HG03135 (cell line): ENCODE results near the gene EPB41L3.

ENCODE experiments used
- ATAC-seq: cut with Tn5 transposase; IDR thresholded peaks from one replicate; pipeline ENCODE4 v1.9.1; 2021; ENCODE audit warnings: mild to moderate bottlenecking, moderate library complexity; ENCODE audit not compliant: unreplicated experiment

The EPB41L3 gene

DNA sequence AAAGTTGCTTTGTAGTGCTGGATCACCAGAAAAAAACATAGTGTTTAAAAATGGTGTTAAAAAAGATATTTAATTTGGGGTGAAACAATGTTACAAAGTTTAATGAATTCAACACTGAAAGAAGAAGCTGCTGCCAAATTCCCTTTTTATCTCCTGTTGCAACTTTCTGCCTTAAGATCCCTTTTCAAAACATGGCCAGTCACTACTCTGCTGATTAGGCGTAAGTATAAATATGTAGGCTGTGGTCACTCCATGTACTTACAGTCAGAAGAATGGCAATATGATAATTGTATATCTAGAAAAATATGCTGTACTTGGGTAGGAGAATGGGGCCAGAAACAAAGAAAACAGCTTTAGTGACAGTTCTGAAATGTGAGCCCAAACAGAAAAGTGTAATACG, 124.8 kb downstream of the EPB41L3 start:
- ATAC-seq = no peak

DNA sequence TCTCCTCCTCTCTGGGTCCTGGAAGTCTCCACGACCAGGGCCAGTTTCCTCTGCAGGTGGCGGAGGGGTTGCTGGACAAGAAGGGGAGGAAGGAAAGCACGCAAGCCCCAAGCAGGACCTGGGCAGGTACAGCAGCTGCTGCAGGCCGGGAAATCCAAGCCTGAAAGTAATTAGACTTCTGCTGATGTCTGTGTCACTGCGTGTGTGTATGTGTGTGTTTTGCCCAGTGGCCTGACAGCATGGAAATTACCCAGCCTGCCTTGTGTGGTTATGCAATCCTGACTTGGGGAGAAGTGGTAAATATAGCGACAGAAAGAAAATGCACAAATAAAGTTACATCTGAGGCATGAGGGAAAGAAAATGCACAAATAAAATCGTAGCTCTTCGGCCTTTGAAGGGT, 126.5 kb downstream of the EPB41L3 start:
- no peak for ATAC-seq

DNA sequence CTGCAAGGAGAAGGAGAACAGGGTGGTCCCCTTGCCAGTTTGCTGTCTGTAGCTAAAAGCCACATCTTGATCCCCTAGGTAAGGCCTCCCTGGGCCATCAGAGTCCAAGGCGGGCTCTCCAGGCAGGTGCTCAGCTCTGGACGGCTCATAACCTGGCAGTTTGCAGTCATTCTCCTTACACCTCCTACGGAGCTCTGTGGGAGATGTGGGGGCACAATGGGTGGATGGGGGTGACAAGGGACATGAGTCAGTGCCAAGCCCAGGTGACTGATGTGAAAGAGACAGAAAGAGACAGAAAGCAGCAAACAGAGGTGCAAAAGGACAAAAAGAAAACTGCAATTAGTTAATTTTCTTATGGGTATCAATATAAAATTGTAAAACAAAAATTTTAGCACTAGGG, 127.7 kb downstream of the EPB41L3 start:
- ATAC-seq = no peak

DNA sequence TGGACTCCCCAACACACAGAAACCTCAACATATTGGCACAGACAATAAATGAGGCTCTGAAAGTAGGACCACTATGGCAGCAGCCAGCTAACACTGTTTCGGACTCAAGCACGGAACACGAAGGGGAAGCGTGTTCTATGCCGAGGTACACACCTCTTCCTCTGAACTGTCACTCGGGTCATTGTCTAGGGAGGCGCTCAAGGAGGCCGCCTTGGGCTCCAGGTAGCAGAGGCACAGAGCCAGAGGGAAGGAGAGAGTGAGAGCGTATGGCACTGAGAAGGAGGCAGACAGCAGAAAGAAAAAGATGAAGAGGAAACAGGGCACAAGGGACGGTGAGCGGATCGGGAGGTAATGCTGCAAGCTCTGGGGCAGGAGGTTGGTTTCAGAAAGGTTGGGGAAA, 128.1 kb downstream of the EPB41L3 start:
- no peak for ATAC-seq

DNA sequence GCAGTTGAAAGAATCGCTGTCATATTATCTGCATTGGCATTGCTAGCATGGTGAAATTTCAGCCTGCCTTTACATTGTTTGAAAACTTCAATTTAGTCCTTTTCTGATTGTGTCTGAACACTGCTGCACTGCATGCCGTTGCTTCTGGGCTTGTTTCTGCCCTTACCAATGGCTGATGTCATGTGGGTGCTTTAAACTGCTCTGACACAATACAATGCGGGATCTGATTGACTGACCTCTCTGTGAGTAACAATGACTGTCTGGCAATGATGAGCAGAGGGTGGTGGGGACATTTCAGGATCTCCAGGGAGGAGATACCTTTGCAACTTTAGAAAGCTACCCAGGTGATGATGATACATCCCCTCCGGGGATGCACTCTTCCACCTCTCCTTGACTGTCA, 128.8 kb downstream of the EPB41L3 start:
- no peak for ATAC-seq

DNA sequence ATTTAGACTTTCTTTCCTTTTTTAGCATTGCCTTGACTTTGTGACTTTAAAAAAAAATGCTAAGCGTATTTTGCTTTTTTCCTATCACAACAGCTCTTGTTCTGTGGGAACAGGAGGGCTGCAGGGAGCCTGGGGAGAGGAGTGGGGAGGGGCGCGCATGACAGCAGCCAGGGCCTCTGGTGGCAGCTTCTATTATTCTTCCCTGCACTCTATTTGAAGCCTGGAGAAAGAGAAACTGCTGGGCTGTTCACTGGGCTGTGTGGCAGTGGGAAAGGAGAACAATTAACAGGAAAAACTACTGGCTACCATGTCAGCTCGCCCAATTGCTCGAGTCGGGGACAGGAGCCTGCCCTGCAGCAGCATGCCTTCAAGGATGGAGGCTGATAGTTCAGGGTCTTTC, 129.3 kb downstream of the EPB41L3 start:
- no peak for ATAC-seq

DNA sequence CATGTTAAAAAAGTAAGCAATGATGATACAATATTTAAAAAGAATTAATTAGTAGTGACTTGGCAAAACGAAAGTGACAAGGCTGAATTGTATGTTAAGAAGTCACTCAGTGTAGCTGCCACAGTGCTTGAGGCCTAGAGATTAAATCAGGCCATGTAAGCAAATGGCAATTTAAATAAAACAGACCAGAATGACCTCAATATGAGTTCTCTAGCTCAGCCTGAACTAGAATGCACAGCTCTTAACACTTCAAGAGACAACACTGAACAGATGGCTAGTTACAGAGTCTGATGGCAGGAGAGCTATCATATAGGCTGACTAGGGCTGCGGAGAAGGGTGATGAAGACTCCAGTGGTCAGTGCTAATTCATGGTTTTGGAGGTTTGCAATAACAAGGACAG, 130.3 kb downstream of the EPB41L3 start:
- no peak for ATAC-seq

DNA sequence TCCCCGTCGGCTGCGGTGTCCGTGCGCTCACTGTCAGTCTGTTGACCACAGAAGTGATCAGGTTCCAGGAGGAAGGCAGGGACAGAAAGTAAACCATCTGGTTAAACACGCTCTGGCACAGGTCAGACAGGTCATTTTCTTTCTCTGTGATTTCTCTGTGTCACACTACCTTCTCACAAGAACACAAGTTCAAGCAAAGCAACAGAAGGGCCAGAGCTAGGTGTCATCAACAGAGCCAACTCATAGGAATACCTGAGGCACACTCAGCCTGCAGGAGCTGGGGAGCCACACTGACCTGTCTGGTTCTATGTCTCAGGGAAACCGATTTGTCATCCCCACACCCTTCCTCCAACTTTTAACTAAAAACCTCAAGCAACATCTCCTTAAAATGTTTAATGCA, 133.2 kb downstream of the EPB41L3 start:
- no peak for ATAC-seq

DNA sequence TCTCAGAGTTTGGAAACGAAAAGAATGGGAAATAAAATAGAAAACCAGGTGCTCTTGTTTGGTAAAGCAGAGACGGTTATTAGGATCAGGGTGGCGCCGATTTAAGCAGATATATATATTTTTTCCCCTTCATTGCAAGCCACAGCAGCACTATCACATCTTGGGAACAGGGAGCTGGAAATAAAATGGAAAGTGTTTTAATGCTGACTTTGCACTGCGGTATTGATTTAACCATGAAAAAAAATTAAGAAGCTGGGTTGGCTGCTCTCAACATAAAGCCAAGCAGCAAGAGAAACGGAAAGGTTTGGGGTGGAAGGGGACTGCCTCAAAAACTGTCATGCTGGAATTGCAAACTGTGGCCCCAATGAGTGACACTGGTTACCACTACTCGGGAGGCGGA, 145.5 kb downstream of the EPB41L3 start:
- no peak for ATAC-seq

DNA sequence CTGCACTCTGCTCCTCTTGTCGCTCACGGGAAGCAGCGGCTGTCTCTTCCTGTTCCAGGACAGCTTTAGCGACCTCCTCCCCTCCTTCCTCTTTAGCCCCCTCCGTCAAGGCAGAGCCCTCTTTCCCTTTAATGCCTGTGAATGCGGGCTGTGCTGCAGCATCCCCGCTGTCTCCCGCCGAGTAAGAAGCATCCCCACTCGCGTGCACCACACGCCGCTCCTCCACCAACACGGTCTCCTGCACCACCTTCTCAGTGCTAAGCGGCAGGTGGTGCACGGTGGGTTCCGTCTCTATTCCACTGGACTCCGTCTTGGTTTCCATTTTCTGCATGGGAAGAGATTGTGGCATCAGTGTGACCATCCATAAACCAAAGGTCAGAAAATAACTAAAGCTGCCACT, 146.7 kb downstream of the EPB41L3 start:
- ATAC-seq = no peak

DNA sequence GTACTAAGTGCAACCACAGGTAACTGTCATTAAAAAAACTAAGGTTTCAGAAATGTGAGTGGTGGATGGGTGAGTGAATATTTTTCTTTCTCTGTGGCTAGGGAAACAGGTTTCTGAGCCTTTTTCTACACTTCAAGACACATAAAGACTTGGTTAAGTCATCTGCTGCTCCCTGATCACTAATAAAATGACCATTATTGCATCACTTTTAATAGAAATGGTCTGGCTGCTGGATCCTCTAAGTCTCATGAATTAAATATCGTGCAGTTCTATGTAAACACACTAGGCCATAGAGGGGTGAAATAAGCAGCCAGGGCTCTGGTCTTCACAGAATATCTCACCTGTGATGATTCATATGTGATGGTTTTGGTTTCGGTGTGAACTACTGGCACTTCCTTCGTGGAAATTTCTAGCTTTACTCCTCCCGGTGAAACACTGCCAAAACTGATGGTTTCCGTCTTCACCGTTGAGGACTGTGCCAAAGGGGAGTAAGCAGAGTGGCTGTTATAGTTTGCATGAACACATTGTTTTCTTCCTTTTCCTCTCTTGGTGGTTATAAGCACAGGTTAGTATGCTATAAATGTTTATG, 147.8 kb downstream of the EPB41L3 start:
- no peak for ATAC-seq

DNA sequence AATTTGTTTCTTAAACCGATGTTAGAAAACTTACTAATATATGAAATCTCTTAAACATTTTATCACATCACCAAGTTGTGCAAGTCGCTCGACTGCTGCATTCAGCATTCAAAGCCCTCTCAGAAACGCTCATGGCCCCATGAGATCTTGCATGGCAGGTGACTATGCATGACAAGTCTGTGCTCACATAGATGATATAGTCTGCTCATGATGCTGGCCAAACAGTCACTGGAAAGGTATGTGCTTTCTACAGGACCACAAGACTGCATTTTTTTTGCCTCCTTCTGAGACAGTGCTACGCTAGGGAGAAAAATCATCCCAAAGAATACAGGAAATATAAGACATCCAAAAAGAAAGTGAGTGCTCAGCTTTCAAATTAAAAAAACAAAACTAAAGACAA, 150.0 kb downstream of the EPB41L3 start:
- no peak for ATAC-seq

DNA sequence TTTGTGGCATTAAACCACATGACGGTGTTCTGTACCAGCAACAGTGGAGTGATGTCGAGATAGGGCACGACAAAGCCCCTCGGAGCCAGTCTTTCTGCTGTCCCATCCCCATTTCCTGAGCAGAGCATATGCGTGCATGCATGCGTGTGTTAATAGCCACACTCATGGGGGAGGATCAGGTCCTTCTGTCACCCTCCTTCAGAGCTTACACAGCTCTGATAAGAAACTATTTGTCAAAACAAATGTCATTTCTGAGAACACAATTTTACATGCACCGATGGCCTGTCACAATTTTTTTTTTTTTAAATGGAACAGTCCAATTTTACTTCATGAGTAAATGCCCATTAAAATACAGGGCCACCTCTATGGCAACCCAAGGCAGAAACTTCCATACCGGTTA, 152.4 kb downstream of the EPB41L3 start:
- no peak for ATAC-seq

DNA sequence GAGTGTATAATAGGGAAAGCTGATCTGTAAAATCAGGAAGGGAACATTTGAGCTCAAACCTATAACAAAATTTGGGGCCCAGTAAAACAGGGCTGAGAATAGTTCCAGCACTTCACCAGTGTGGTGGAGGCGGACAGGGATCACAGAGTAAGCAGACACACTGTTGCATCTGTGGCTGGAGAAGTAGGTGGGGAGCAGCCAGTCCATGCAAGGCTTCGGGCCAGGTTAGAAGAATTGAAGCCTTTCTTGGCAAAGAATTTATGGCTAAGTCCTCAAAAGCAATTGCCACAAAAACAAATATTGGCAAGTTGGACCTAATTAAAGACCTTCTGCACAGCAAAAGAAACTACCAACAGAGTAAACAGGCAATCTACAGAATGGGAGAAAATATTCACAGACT, 154.4 kb downstream of the EPB41L3 start:
- no peak for ATAC-seq

DNA sequence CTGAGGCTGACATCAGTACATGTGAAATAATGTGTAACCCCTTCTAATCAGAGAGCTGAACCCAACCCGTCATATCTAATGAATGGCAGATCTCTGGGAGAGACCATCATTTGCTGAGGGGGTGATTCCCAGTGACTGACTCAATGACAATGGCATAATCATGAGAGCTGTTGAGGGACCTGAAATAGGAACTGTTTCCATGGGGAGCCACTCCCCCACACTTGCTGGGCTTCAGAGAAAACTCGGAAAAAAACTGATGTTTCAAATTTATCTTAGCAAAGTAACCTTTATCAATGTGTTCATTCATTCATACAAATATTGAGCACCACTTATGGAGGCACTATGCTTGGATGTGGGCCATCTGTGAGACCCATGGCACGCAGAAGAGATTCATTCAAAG, 154.9 kb downstream of the EPB41L3 start:
- ATAC-seq = no peak

DNA sequence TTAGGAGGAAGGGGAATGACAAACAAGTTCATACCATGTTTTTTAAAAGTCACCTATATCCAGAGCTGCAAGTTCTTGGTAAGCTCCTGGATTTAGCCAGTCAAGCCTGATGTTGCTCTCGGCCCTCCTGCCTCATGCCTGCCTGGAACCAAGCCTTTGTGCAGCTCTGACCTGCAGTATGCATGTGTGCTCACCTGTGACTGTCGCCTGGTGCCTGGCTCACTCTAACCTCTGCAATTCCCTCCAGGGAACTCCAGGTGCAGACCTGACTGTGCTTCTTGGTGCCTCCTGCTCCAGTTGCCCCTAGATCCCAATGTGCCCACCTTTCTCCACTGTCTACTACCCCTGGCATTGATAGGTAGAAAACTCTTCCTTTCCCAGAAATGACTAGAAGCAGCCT, 163.2 kb downstream of the EPB41L3 start:
- ATAC-seq = no peak

DNA sequence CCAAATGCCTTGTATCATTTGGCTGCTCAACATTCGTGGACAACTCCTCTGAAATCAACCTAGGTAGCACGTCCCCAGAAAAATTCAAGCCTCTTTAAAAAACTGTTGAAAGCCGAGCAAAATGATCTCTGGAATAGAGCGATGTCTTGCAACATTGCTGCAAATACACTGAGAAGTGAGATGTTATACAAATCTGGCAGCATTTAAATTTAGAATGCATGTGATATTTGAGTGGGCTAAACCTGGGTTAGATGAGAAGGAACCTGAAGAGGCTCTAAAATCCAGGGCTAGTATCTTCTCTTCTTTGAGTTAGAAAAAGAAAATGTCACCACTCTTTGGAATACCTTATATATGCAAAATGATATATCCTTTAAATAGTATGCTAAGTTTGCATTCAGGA, 166.8 kb downstream of the EPB41L3 start:
- no peak for ATAC-seq

DNA sequence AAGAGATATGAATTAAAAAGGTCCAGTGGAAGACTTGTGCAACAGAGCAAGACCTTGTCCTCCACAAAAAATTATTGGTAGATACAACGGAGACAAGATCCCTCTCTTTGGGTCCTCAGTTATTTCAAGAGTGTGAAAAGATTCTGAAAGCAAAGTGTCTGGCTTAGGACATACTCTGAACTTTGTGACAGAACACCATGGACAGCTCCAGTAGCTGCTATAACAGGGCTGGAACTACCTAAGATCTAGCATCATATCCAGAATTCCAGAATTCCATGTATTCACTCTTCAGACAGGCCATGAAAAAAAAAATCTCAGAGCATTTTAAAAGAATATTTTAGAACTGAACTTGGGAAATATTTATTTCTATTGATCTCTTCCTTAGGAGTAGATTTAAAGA, 173.5 kb downstream of the EPB41L3 start:
- no peak for ATAC-seq

DNA sequence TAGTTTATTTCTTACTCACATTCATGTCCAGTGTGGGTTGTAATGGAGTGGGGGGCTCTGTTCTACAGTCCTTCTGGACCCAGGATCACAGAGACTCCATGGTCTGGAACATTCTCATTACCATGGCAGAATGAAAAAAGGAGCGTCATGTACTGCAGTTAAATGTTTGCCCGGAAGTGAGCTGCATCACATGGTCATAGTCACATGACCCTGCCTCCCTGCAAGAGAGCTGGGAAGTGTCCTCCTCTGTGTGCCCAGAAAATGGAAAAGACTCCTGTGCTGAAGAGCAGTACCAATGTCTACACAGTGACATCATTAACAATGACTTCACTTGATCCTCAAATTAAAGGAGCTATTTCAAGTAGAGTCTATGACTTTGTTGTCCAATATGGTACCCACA, 174.3 kb downstream of the EPB41L3 start:
- ATAC-seq = no peak

DNA sequence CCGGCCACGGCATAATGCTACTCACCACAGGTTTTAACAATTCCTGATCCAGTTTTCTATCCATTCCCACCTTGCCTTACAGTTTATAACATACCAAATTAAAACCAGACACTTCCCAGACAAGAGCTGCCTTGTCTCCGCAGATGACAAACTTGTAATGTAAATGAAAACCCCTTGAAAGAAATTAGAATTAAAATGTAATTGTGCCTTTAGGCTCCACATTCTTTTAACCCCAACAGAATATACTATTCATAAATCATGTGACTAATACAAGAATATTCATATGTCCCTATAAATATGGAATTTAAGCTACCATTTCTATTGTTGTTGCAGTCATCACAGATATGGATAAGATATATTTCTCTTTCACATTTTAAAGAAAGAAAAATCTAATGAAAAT, 178.4 kb downstream of the EPB41L3 start:
- no peak for ATAC-seq

DNA sequence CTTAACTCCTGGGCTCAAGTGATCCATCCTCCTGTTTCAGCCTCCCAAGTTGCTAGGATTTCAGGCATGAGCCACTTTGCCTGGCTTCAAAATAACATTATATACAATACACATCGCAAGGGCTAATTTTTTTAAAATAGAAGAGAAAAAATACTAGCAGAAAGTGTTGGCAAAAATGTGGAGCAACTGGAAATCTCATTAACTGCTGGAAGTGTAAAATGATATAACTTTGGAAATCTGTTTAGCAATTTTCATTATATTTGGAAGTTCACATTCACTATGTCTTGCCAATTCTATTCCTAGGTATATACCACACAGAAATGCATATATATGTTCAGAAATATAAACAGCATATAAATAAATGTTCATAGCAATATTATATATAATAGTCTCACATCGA, 193.2 kb downstream of the EPB41L3 start:
- ATAC-seq = no peak
